PC-9 (cell line): ENCODE results near the gene PITPNM2. TPM values are rescaled to one million over a fixed set of nuclear protein-coding genes. Genes with fewer than 3 reads are reported as not detected.

Experiments used
- BruUV-seq: library from RNA; stranded (reverse); fragments of 400-500 nt; replicated peaks from 2 replicates; lab custom pipeline; 2021; lab: Mats Ljungman, UMichigan
- CTCF ChIA-PET: fragments of 300-600 bp; sonication (Branson Sonifier 250); formaldehyde crosslinking; loops from one replicate; lab custom pipeline; 2022; ENCODE audit warnings: antibody characterized with exemption; lab: Charles Lee
- POLR2A ChIA-PET: fragments of 300-600 bp; sonication (Branson Sonifier 250); formaldehyde crosslinking; loops from one replicate; lab custom pipeline; 2022; ENCODE audit warnings: antibody characterized with exemption; ENCODE audit not compliant: unreplicated experiment; lab: Charles Lee
- DNase-seq, 2 experiments: peaks; one replicate each; pipeline versions ENCODE4 v3.0.0 to v3.0.0-alpha.2; 2015 to 2022; ENCODE audit warnings: mixed read lengths in 1 of 2
- H2AFZ ChIP-seq: fragments of 200-600 bp; sonication (generic); 2 replicates; pipeline ENCODE4 v1.8.1; 2017; ENCODE audit warnings: antibody characterized with exemption
- H3F3A ChIP-seq: fragments of 200-600 bp; sonication (generic); 2 replicates; pipeline ENCODE4 v1.8.1; 2017; ENCODE audit warnings: antibody characterized with exemption, mild to moderate bottlenecking, low read depth; ENCODE audit not compliant: insufficient read depth
- H3K27ac ChIP-seq: fragments of 200-600 bp; sonication (generic); 2 replicates; pipeline ENCODE4 v1.6.1; 2016; ENCODE audit warnings: mixed run types
- H3K27me3 ChIP-seq: fragments of 200-600 bp; sonication (generic); 2 replicates; pipeline ENCODE4 v1.6.1; 2016; ENCODE audit warnings: low read depth, mixed run types; ENCODE audit not compliant: insufficient read depth
- H3K36me3 ChIP-seq: fragments of 200-600 bp; sonication (generic); 2 replicates; pipeline ENCODE4 v1.6.1; 2016; ENCODE audit warnings: low read depth, mixed run types
- H3K4me1 ChIP-seq: fragments of 200-600 bp; sonication (generic); replicated peaks from 2 replicates; pipeline ENCODE4 v1.6.1; 2016; ENCODE audit warnings: mixed run types; ENCODE audit not compliant: insufficient read depth
- H3K4me2 ChIP-seq: fragments of 200-600 bp; sonication (generic); 2 replicates; pipeline ENCODE4 v1.6.1; 2017; ENCODE audit warnings: mixed run types
- H3K4me3 ChIP-seq: fragments of 200-600 bp; sonication (generic); 2 replicates; pipeline ENCODE4 v1.6.1; 2016; ENCODE audit warnings: mixed run types
- H3K79me2 ChIP-seq: fragments of 200-600 bp; sonication (generic); 2 replicates; pipeline ENCODE4 v1.6.1; 2017; ENCODE audit warnings: low read depth, mixed run types
- H3K9me2 ChIP-seq: fragments of 200-600 bp; sonication (generic); 2 replicates; pipeline ENCODE4 v1.8.1; 2017; ENCODE audit warnings: mild to moderate bottlenecking; ENCODE audit not compliant: insufficient read depth
- H3K9me3 ChIP-seq: fragments of 200-600 bp; sonication (generic); 2 replicates; pipeline ENCODE4 v1.8.1; 2016; ENCODE audit warnings: low read depth; ENCODE audit not compliant: insufficient read depth
- H4K20me1 ChIP-seq: fragments of 200-600 bp; sonication (generic); 2 replicates; pipeline ENCODE4 v1.8.1; 2017; ENCODE audit not compliant: insufficient read depth
- CTCF ChIP-seq: fragments of 200-600 bp; sonication (generic); conservative IDR thresholded peaks from 2 replicates; pipeline ENCODE4 v1.6.1; 2017; ENCODE audit warnings: mixed run types, antibody characterized with exemption, mild to moderate bottlenecking, moderate library complexity
- EZH2 ChIP-seq: fragments of 200-600 bp; sonication (generic); IDR thresholded peaks from 2 replicates; pipeline ENCODE4 v1.8.0; 2017; ENCODE audit warnings: antibody characterized with exemption, low read depth
- intact Hi-C: fragments of 100-400 bp; cut with micrococcal nuclease; formaldehyde crosslinking; loops from one replicate; pipeline ENCODE4 v1.10.0; 2022; ENCODE audit not compliant: unreplicated experiment
- total RNA-seq: library from RNA; stranded (reverse); gene quantifications from 2 replicates; pipeline ENCODE4 v1.2.3, GENCODE V29; 2021

Gene PITPNM2
- total RNA-seq, 1 experiment from 2014 or later = 16.6 TPM

DNA sequence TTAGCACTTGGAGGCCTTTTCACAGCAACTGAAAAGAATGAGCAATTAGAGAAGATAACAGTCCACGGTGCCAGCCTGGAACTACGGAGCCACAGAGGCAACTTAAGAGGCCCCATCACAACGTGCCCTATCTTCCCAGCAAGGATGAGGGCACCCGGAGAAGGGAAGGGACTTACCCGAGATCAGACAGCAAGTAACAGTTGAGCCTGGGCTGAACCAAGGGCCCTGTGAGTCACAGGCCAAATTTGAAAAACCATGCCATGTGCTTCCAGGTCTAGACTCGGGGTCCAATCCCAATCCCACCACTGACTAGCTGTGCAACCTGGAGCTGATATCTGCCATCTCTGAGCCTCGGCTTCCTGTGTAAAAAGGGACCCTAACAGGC, 42.2 kb downstream of the PITPNM2 start:
- BruUV-seq = no TSS peak
- H3K27ac ChIP-seq = no peak overlapping the region

GRCh38 chr12:123107926-123108681, 42.8 kb downstream of the PITPNM2 start:
- no peak overlapping the region for H3K4me2 ChIP-seq
- H3K9me3 ChIP-seq = no peaks in the 10 kb centered on the region
- H3K27me3 ChIP-seq = no peaks in the 10 kb centered on the region
- ChIA-PET POLR2A (interaction anchor here (0.6 kb wide), 1 partner anchor 53 kb away, joined by 3 read pairs; no protein-coding TSS in a partner anchor), CTCF (interaction anchor here (1.4 kb wide), 1 partner anchor 65 kb away, joined by 3 read pairs; no protein-coding TSS in a partner anchor)
- intact Hi-C loops = loop anchor here (2.0 kb wide), 1 partner anchor 19 kb away; no protein-coding TSS in a partner anchor
- TF ChIP-seq EZH2 (no peak), CTCF (no peak)
- H3K79me2 ChIP-seq = 0 out of 2 replicates have a peak, but pooled peaks cover 2% of the 10 kb centered on the region
- DNase-seq = no peak
- H3K4me1 ChIP-seq = peaks cover 36% of the 10 kb centered on the region
- no peak overlapping the region for H3K4me3 ChIP-seq
- no peak overlapping the region for H2AFZ ChIP-seq
- no peaks in the 10 kb centered on the region for H4K20me1 ChIP-seq
- no TSS peak for BruUV-seq
- H3K36me3 ChIP-seq = no peaks in the 10 kb centered on the region
- peaks cover 28% of the 10 kb centered on the region; the same call in 1 of the 2 replicates for H3F3A ChIP-seq
- no peaks in the 10 kb centered on the region for H3K9me2 ChIP-seq
- H3K27ac ChIP-seq = no peak overlapping the region

More for the DNA sequence above, 42.2 kb downstream of the PITPNM2 start:
- H3K79me2 ChIP-seq = 0 out of 2 replicates have a peak, but pooled peaks cover 2% of the 10 kb centered on the region
- H4K20me1 ChIP-seq = no peaks in the 10 kb centered on the region
- peaks cover 33% of the 10 kb centered on the region for H3K4me1 ChIP-seq
- no peaks in the 10 kb centered on the region for H3K9me3 ChIP-seq
- H3K4me3 ChIP-seq = no peak overlapping the region
- no peaks in the 10 kb centered on the region for H3K27me3 ChIP-seq
- H2AFZ ChIP-seq = no peak overlapping the region
- no peak for TF ChIP-seq CTCF
- no peak for TF ChIP-seq EZH2
- intact Hi-C loops = no loop called here
- no peaks in the 10 kb centered on the region for H3K9me2 ChIP-seq
- peaks cover 23% of the 10 kb centered on the region; the same call in 1 of the 2 replicates for H3F3A ChIP-seq
- DNase-seq = no peak
- CTCF ChIA-PET = no interaction called here
- no peaks in the 10 kb centered on the region for H3K36me3 ChIP-seq
- H3K4me2 ChIP-seq = no peak overlapping the region
- POLR2A ChIA-PET = no interaction called here

DNA sequence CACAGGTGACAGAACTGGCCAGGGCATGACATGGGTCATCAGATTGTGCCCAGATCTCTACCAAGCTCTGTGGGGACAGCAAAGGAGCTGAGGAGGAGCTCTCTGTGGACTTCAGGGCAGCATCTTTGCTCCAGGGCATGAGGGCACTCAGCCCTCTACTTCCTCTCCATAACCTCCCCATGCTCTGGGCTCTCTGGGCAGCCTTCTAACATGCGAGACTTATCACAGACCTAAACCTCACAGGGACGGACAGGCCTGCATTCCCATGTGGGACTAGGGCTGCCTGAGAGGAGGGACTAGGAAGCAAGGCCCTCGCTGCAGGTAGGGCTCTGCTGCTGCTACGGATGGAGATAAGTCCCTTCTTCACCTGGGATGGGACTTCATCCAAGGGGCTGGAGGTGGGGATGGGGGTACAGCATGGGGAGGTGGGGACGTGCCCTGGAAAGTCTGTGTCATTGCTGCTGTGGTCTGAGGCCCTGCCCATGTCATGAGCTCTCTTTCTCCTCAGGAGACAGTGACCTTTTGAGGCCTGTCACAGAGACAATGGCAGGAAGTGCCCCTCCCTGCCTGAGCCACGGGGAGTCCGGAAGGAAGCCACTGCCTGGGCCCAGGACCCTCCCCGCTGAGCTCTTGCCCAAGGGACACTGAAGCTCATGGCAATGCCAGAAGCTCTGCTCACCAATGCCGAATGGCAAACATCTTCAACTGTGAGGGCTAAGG, 44.1 kb downstream of the PITPNM2 start:
- DNase-seq = peak in 1 of 2 experiments; percentile 50
- no peaks in the 10 kb centered on the region for H4K20me1 ChIP-seq
- H3K27ac ChIP-seq = no peak overlapping the region
- peaks cover 49% of the 10 kb centered on the region for H3K4me1 ChIP-seq
- H3K9me3 ChIP-seq = no peaks in the 10 kb centered on the region
- H3K27me3 ChIP-seq = no peaks in the 10 kb centered on the region
- intact Hi-C loops = loop anchor here (2.0 kb wide), 1 partner anchor 18 kb away; no protein-coding TSS in a partner anchor
- BruUV-seq = no TSS peak
- no peak for TF ChIP-seq CTCF
- no peak for TF ChIP-seq EZH2
- no peaks in the 10 kb centered on the region for H3K9me2 ChIP-seq
- no peaks in the 10 kb centered on the region for H3K36me3 ChIP-seq
- ChIA-PET CTCF (interaction anchor here (1.4 kb wide), 1 partner anchor 63 kb away, joined by 3 read pairs; no protein-coding TSS in a partner anchor), POLR2A (interaction anchor here (0.6 to 0.7 kb wide), 2 partner anchors 35 to 53 kb away, joined by 4 to 5 read pairs; no protein-coding TSS in a partner anchor)
- H3K79me2 ChIP-seq = 0 out of 2 replicates have a peak, but pooled peaks cover 2% of the 10 kb centered on the region
- no peak overlapping the region for H2AFZ ChIP-seq
- H3K4me2 ChIP-seq = peak overlapping the region; percentile 40
- H3F3A ChIP-seq = peaks cover 35% of the 10 kb centered on the region
- H3K4me3 ChIP-seq = no peak overlapping the region
